Stimulated activated CD8-positive, alpha-beta memory T cell treated with anti-CD3 and anti-CD28 coated beads, Interleukin-7, amount 100 ng/mL, for 24 hours (primary cell): Measurements from ENCODE around the gene ZNF41.

ENCODE experiments used
- DNase-seq: peaks from one replicate; pipeline ENCODE4 v3.0.0-alpha.2; 2020; ENCODE audit warnings: low read depth

The ZNF41 gene

GRCh38 chrX:47489507-47490275 lies 6.7 kb upstream of the ZNF41 start:
- no peak for DNase-seq

GRCh38 chrX:47484885-47485284 lies 1.9 kb upstream of the ZNF41 start:
- DNase-seq = no peak

DNA sequence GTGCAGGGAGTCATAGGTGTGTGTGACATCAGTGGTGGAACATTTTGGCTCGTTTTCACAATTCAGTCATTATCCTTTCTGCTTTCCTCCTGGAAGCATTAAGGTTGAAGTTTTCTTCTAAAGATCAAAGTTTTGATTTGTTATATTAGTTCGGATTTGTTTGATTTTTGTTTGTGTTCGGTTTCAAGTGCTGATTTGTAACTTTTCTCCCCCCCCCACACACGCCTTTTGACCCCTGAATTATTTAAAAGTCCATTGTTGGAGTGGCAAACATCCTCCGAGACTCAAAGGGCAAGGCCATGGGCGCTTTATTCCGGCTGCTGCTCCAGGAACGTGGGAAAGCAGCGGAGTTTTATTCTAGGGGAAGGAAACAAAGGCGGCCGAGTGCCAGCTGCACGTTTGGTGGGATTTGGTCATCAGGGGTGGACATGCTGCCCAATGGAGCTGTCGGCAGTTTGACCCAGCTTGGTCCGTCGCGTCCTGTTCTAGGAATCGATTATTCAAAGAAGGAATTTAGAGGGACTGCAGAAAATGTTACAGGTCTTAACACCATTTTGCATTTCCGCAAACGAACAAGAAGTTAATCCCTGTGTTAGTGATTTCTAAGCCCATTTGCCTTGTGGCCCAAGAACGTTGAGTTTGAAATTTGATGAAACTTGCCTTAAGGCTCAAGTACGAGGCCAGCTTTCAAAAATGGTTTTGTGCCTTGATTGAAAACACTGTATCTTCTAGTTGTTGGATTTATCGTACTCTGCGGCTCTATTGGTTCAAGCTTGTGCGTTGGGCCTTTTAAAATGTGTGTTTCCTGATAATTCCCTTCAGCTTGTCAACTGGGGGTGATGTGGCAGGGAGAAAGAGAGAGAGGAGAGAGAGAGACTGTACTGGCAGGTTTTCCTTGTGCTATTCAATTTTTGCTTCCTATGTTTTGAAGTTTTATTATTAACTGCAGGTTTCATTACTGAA lies 565 bp upstream of the ZNF41 start:
- DNase-seq = no peak

GRCh38 chrX:47482065-47482511 lies 934 bp downstream of the ZNF41 start:
- no peak for DNase-seq

DNA sequence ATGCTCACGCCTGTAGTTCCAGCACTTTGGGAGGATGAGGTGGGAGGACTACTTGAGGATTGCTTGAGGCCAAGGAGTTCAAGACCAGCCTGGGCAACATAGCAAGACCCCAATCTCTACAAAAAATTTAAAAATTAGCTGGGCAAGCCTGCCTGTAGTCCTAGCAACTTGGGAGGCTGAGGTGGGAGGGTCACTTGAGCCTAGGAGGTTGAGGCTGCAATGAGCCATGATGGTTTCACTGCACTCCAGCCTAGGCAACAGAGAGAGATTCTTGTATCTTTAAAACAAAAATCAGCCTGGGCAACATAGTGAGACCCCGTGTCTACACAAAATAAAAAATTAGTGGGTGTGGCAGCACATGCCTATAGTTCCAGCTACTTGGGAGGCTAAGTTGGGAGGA lies 1.9 kb downstream of the ZNF41 start:
- no peak for DNase-seq

DNA sequence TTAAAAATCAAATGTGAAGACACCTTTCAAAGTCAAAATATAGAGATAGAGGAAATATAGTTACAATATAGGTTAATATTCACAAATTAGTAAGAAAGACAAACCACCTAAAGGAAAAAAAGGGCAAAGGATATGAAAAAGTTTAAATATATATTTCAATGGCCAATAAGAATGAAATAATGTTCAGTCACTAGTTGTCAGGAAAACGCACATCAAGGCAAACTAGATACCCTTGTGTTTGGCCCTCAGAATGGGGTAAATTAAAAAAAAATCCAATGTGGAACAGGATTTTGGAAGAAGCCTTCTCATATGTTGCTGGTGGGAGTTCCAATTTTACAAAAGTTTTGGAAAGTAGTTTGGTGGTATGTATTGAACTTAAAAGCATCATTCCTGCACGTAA lies 2.4 kb downstream of the ZNF41 start:
- DNase-seq = no peak

- DNase-seq = no peak
These were observed 7.5 kb downstream of the ZNF41 start for GRCh38 chrX:47475476-47475875.

DNA sequence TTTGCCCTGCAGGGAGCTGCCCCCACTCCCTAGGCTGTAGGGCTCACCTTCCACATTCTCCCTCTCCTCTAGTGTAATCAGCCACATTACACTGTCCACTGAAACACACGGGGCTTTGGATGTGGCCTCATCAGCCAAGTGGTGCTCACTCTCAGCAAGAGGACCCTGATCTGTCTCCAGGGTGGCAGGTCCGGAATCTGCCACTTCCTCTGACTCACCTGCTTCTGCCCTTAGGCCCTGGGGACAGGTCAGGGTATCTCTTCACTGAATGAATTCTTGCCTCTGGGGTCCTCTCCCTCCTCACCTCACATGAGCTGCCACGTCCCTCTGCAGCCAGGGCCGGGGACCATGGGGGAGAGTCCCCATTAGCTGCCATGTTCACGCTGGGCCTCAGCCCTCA lies 15.9 kb downstream of the ZNF41 start:
- no peak for DNase-seq

DNA sequence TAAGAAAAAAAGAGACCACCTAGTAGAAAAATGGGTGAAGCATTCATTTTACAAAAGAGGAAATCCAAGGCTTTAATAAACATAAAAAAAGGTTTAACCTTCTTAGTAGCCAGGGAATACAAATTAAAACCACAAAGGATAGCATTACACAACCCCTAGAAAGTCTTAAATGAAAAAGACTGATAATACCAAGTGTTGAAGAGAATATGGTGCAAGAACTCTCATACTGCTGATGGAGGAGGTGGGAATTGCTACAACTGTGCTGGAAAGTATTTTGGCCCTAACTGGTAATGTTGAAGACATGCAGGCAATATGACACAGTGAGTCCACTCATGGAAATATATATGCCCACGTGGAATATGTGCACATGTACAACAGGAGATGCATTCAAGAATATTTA lies 22.5 kb downstream of the ZNF41 start:
- DNase-seq = no peak

DNA sequence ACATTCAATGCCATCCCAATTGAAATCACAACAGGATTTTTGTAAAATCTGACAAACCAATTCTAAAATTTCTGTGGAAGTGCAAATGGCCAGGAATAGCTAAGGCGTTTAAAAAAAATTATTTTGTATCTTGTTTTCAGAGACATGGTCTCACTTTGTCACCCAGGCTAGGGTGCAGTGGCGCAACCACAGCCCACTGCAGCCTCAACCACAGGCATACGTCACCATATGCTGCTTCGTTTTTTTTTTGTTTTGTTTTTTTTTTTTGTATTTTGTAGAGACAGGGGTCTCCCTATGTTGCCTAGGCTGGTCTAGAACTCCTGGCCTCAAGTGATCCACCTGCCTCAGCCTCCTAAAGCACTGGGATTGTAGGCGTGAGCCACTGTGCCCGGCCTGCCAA lies 24.5 kb downstream of the ZNF41 start:
- no peak for DNase-seq

DNA sequence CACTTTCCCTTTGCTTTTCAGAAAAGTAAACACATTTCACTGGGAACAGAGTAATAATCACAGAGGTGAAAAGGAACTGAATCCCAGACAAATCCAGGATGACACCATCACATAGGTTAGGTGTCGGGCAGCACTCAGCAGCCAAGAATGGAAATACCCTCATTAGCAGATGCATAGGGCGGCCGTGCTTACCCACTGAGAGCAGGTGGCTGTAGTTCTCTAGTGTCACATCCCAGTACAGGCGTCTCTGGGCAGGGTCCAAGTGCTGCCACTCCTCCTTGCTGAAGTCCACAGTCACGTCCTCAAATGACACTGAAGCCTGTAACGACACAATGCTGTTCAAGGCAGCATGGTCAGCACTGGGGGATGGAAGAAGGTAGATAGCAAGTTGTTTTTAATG lies 26.9 kb downstream of the ZNF41 start:
- no peak for DNase-seq

DNA sequence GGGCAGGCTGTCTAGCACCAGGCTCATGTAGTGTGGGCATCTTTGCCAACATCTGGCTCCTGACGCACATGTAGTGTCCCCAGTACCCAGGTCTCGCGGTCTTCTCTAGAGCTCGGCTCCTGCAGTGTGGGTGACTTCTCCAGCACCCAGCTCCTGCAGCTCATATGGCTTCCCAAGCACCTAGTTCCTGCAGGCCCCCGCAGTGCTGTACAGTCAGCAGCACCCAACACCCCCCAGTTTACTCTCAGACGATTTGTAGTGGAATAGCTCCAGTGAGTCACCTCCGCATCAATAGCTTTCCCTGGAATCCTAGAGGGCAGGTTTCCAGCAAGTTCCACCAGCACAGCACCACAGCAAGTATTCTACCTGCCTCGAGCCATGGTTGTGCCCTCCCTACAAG lies 30.9 kb downstream of the ZNF41 start:
- no peak for DNase-seq

DNA sequence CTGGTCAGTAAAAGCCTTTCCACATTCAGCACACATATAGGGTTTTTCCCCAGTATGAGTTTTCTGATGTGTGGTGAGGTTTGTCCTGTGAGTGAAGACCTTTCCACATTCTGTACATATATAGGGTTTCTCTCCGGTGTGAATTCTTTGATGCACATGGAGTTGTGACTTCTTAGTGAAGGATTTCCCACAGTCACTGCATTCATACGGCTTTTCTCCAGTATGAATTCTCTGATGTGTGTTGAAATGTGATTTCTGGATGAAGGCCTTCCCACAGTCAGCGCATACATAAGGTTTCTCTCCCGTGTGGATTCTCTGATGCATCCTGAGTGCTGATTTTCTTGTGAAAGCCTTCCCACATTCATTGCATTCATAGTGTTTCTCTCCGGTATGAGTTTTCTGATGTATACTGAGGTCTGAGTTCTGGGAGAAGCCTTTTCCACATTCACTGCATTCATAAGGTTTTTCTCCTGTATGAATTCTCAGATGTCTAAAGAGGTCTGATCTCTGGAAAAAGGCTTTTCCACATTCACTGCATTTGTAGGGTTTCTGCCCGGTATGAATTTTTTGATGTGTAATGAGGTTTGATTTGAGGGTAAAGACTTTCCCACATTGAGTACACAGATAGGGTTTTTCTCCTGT lies 34.7 kb downstream of the ZNF41 start:
- no peak for DNase-seq

- DNase-seq = no peak
These were observed 35.4 kb downstream of the ZNF41 start for GRCh38 chrX:47447607-47448006.

DNA sequence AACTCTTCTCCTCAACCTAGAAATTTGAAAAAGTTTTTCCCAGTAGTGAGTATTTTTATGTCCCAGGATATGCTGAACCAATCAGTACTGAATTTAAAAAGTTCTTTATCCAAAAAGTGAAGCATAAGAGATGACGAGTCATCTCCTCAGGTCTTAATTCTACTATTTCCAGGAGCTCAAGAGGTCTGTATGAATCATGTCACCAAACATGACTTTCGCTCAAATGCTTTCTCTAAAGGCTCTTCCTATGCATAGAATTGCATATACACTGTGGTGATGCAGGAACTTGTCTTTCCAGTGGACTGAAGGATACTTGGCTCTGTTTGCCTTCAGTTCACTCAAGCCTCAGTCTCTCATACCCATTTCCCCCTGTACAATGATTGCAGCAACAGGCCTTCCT lies 36.1 kb downstream of the ZNF41 start:
- no peak for DNase-seq

DNA sequence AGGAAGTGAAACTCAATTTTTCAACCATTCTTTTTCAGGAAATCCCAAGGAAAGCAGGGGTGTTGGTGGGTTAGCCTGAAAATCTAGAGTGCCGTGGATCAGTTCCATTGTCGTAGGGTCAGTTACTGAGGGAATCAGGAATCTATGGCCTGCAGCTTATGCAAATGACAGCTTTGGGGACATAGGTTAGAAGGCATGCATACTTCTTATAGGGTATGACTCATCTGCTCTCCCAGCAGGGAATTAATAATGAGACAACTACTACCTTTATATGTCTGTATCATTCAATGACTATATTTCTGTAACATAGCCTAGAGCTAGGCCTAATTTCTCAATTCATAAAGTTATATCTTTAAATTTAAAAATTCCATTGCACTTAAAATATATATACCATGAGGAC lies 36.6 kb downstream of the ZNF41 start:
- no peak for DNase-seq

GRCh38 chrX:47430925-47431324 lies 52.1 kb downstream of the ZNF41 start:
- DNase-seq = no peak

DNA sequence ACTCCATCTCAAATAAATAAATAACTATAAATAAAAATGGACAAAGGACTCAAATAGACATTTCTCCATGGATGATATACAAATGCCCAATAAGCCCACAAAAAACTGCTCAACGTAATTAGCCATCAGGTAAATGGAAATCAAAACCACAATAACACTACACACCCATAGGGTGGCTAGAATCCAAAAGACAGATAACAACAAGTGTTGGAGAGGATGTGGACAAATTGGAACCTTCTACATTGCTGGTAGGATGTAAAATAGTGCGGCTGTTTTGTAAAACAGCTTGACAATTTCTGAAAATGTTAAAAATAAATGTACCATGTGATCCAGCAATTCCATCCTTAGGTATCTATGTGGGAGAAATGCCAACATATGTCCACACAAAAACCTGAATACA lies 60.6 kb downstream of the ZNF41 start:
- no peak for DNase-seq

DNA sequence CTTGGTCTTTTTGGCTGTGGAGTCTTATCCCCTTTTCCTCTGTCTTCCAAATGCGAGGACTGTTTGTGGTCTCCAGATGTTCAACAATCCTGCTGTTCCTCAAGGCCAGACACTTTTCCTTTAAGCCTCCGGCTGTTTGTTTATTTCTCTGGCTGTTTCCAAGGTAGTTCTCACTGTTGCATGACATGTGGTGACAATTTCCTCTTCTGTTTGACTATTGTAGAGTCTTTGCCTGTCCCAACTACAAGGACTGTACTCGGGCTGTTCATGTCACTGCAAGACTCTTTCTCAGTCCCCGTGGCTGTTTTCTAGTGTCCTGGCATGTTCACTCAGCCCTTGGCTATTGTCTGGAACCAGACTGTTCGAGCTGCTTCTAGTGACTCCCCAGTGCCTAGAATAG lies 62.1 kb downstream of the ZNF41 start:
- no peak for DNase-seq

DNA sequence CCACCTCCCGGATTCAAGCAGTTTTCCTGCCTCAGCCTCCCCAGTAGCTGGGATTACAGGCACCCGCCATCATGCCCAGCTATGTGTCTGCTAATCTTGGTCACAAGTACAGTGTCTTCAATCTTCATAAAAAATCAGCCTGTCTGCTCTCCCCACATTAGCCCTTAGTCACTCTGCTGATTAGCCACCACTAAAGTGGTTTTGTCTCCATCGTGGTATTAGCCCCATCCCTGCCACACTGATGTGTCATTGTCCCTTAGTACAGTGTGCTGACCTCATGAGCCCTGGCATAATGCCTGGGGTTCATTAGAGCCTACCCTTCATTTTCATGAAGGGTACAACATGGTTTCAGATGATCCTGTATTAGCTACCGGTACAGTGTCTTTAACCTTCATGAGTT lies 62.8 kb downstream of the ZNF41 start:
- no peak for DNase-seq

- DNase-seq = no peak
These were observed 69.8 kb downstream of the ZNF41 start for GRCh38 chrX:47413179-47413594.
